ENCODE results near the gene PDCD2.

- no peak for TF ChIP-seq POLR2A (IDR thresholded peaks at IDR 0.05; ENCODE audit: low read depth, low read length)
- no peak for TF ChIP-seq POLR2AphosphoS5 (IDR thresholded peaks at IDR 0.05; ENCODE audit: low read depth, low read length)
- TF ChIP-seq TAF1 (IDR thresholded peaks at IDR 0.05; ENCODE audit: low read depth, low read length): no peak
- TF ChIP-seq SPI1 (IDR thresholded peaks at IDR 0.05; ENCODE audit: low read depth, low read length): no peak
- TF ChIP-seq PAX5 (IDR thresholded peaks at IDR 0.05; ENCODE audit: insufficient read depth, low read length, severe bottlenecking): no peak
- TF ChIP-seq POU2F2 (IDR thresholded peaks at IDR 0.05; ENCODE audit: low read depth, low read length): no peak
Measured at GRCh38 chr6:170596426-170596825, 12.0 kb upstream of the PDCD2 start.

Measured in GM12891 (cell line).